Posterior cingulate gyrus (tissue), 11 donors: Measurements from ENCODE around the gene MTURN.

Source experiments
- DNase-seq, 10 donors: peaks; one replicate each; pipeline versions ENCODE4 v3.0.0 to v3.0.0-alpha.2; 2020 to 2021; ENCODE audit warnings: mixed read lengths in 3 of 10
- intact Hi-C: fragments of 100-400 bp; cut with DNase I; formaldehyde crosslinking; loops from one replicate; pipeline ENCODE4 v1.15.1; 2023

MTURN gene

GRCh38 chr7:30159163-30159562 is 24.4 kb downstream of the MTURN start:
- intact Hi-C loops = no loop called here
- DNase-seq = no peak

GRCh38 chr7:30159698-30160143 is 24.9 kb downstream of the MTURN start:
- peak in 3 of 10 donors; percentile 43 to 89 (median 79) for DNase-seq
- intact Hi-C loops = no loop called here

- no peak for DNase-seq
- intact Hi-C loops = no loop called here
Measured at GRCh38 chr7:30160329-30160728, 25.5 kb downstream of the MTURN start.

GRCh38 chr7:30162133-30162532 is 27.3 kb downstream of the MTURN start:
- intact Hi-C loops = no loop called here
- DNase-seq = no peak

- intact Hi-C loops = no loop called here
- no peak for DNase-seq
Measured at GRCh38 chr7:30162622-30163124, 27.9 kb downstream of the MTURN start.

- intact Hi-C loops = no loop called here
- DNase-seq = peak in 1 of 10 donors; percentile 91
Measured at GRCh38 chr7:30163231-30163894, 28.6 kb downstream of the MTURN start.

GRCh38 chr7:30164567-30164966 is 29.8 kb downstream of the MTURN start:
- DNase-seq = no peak
- intact Hi-C loops = no loop called here

GRCh38 chr7:30165590-30165989 is 30.8 kb downstream of the MTURN start:
- intact Hi-C loops = no loop called here
- DNase-seq = no peak

- no peak for DNase-seq
- intact Hi-C loops = no loop called here
Measured at GRCh38 chr7:30166155-30166840, 31.5 kb downstream of the MTURN start.

- no peak for DNase-seq
- intact Hi-C loops = no loop called here
Measured at GRCh38 chr7:30166841-30167235, 32.1 kb downstream of the MTURN start.

GRCh38 chr7:30167901-30168300 is 33.1 kb downstream of the MTURN start:
- intact Hi-C loops = no loop called here
- DNase-seq = no peak

- DNase-seq = no peak
- intact Hi-C loops = no loop called here
Measured at GRCh38 chr7:30168835-30169573, 34.2 kb downstream of the MTURN start.

- intact Hi-C loops = no loop called here
- no peak for DNase-seq
Measured at GRCh38 chr7:30169579-30169978, 34.8 kb downstream of the MTURN start.

GRCh38 chr7:30170476-30171205 is 35.9 kb downstream of the MTURN start:
- intact Hi-C loops = no loop called here
- peak in 1 of 10 donors; percentile 80 for DNase-seq

GRCh38 chr7:30171766-30172447 is 37.1 kb downstream of the MTURN start:
- no peak for DNase-seq
- intact Hi-C loops = loop anchor here (2.0 kb wide), 1 partner anchor 113 kb away; the partner anchor contains the start of gene ZNRF2

GRCh38 chr7:30172451-30172850 is 37.7 kb downstream of the MTURN start:
- no peak for DNase-seq
- intact Hi-C loops = loop anchor here (2.0 kb wide), 1 partner anchor 112 kb away; the partner anchor contains the start of gene ZNRF2

GRCh38 chr7:30173058-30173897 is 38.5 kb downstream of the MTURN start:
- intact Hi-C loops = loop anchor here (2.0 kb wide), 1 partner anchor 112 kb away; the partner anchor contains the start of gene ZNRF2
- DNase-seq = peak; percentile 84 to 99 (median 88)

GRCh38 chr7:30175180-30175579 is 40.4 kb downstream of the MTURN start:
- intact Hi-C loops = no loop called here
- no peak for DNase-seq

GRCh38 chr7:30175636-30176147 is 40.9 kb downstream of the MTURN start:
- no peak for DNase-seq
- intact Hi-C loops = no loop called here
